Right renal cortex interstitium (tissue), 3 donors: ENCODE measurements around the gene MSN. TPM values are rescaled to one million over a fixed set of nuclear protein-coding genes. Genes with fewer than 3 reads are reported as not detected.
"Not testable (repeated sequence)": the region's sequence is repeated elsewhere in the genome, so short reads cannot be mapped to it uniquely, and the experiment has no call there.

Experiments
- DNase-seq, 3 donors: peaks; one replicate each; pipeline ENCODE4 v3.0.0-alpha.2; 2013; ENCODE audit warnings: low read depth in 3 of 3, low spot score in 2 of 3
- polyA plus RNA-seq, 3 donors: library from polyadenylated mRNA; unstranded; fragments of 120-200 nt; gene quantifications; one replicate each; pipeline ENCODE4 v1.2.1, GENCODE V29; 2013; ENCODE audit not compliant: insufficient read length in 3 of 3

MSN gene
- polyA plus RNA-seq: 100 to 1,000 TPM; 245 to 263 (median 247) TPM

DNA sequence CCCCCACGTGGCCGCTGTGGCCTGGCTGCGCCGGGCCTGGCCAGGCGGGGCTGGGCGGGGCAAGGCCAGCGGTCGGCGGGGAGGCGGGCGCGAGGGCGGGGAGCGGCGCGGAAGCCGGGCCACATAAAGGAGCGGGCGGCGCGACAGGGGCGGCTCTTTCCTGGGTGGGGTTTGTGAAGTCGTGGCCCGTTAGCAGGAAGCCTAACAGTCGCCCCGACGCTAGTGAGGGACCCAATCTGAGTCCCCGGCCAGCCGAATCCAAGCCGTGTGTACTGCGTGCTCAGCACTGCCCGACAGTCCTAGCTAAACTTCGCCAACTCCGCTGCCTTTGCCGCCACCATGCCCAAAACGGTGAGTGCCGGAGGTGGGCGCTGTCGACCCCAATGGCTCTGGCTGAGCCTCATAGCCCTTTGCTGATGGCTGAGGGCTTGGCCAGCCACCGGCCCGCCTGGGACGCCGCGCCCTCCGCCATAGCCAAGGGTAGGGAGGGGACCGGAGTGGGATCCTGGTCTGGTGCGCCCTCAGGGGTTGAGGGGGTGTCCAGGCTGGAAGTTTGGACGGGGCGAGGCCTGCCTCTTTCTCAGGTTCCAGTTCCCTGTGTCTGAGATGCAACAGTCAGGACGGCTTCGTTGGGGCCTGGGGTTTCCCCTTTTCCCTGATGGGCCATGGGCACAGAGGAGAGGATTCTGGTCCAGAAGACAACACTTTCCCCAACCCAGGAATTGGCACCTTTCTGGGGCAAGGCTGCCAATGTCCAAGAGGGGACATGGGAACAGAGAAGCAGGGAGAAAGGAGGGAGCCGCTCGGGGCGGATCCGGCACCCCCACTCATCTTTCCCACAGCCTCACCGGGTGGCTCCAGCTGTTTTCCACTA is at the start of gene MSN:
MSN (plus strand) TSS at position 152 of the 874 bp plus-strand sequence; CDS start at position 340, 188 bp downstream.
- no peak for DNase-seq

DNA sequence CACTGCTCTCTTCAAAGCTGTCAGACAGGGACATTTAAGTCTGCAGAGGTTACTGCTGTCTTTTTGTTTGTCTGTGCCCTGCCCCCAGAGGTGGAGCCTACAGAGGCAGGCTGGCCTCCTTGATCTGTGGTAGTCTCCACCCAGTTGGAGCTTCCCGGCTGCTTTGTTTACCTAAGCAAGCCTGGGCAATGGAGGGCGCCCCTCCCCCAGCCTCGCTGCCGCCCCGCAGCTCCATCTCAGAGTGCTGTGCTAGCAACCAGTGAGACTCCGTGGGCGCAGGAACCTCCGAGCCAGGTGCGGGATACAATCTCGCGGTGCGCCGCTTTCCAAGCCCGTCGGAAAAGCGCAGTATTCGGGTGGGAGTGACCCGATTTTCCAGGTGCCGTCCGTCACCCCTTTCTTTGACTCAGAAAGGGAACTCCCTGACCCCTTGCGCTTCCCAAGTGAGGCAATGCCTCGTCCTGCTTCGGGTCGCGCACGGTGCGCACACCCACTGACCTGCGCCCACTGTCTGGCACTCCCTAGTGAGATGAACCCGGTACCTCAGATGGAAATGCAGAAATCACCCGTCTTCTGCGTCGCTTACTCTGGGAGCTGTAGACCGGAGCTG is 47.3 kb upstream of the MSN start:
- DNase-seq: not testable (repeated sequence)

DNA sequence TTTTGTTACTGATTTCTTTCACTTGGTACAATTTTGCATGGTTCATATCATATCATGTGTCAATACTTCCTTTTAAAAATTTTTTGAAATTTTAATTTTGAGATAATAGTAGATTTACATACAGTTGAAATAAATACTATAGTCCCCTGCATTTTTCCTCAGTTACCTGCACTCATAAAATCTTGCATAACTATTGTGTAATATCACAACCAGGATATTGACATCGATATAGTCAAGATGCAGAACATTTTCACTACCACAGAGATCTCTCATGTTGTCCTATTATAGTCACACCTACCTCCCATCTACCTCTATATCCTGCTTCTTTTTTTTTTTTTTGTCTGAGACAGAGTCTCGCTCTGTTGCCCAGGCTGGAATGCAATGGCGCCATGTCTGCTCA is 36.7 kb upstream of the MSN start:
- no peak for DNase-seq

DNA sequence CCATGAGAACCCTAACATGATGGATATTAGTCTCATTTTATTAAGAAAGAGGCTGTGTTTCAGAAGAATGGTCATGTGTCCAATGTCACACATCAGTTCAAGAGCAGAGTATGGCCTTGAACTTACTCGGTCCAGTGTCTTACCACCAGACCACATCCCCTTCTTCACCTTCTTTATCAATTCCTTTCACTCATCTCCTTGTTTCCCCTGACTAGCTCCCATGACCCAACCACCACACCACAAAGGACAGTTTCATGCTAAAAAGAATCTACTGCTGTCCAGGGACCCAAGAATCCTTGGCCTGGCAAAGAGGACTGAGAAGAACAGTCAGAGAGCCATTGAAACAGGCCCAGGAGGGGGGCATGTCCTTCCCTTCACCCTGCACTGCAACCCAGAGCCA is 33.6 kb upstream of the MSN start:
- DNase-seq: no peak

DNA sequence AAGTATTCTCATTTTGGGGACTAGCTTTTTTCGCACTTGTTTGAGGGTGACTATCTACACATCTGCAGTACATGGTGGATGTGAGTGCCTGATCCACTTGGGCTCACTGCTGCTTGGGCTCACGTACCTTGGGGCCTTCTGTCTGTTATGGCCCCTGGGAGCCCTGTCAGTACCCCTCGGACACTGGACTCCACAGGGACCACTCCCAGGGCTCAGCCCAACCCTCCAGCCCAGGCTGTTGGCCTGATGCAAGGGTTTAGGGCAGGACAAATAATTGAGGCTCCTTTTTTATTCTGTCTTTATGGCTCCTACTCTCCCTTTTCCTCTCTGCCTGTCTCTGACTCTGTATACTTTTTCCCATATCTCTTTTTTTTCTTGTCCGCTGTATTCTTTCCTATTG is 32.7 kb upstream of the MSN start:
- DNase-seq: no peak

DNA sequence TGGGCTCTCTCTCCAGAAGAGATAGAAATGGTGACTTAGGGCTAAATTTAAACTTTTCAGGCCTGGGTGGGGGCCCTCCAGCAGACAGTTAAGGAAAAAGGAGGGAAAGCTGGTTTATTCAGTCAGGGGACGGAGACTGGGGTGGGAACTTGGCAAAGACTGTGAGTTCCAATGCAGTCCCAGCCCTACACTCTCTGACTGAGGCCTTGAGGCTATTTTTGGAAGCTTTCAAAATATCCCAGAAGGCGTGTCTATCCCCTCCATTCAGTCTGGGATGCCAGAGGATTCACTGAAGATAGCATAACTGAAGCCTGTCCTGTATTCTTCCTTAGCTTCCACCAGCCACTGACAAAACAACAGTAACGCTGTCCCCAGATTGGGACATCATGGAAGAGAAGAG is 32.1 kb upstream of the MSN start:
- DNase-seq: no peak

DNA sequence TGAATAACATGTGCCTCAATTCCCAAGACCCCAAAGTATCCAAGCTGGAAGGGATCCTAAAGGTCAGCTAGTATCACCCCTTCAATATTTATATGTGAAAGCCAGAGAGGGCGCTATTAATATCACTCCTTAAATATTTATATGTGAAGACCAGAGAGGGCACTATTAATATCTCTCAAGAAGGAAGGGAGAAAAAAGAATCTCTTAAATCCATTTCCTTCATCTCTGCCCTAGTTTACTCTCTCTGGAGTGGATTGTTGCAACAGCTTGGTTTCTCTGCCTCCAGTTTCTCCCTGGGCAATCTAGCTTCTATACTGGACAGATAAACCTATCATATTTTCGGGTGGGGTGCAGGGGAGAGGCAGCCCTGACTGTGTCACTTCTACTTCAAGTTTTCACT is 31.6 kb upstream of the MSN start:
- DNase-seq: no peak

DNA sequence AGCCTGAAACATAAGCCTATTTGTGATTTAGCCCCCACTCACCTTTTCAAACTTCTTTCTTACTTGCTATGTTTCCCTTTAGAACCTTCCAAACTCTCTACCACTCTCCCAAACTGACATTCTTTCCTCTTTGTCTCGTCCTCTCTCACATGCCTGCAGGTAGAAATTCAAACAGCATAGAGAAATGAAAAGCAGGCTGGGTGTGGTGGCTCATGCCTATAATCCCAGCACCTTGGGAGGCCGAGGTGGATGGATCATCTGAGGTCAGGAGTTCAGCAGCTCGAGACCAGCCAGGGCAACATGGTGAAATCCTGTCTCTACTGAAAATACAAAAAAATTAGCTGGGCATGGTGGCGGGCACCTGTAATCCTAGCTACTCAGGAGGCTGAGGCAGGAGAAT is 31.2 kb upstream of the MSN start:
- DNase-seq: not testable (repeated sequence)

DNA sequence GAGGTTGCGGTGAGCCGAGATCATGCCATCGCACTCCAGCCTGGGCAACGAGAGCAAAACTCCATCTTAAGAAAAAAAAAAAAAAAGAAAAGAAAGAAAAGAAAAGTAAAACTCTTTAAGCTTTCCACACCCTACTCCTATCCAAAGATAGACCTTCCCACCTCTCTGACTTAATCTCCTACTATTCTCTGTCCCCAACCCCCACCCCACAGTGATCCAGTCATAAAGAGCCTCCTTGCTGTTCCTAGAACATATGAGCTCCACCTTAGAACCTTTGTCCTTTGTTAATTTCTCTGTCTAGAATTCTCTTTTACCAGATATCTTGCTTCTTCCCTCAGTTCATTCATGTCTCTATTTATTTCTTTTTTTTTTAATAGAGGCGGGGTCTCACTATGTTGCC is 30.1 kb upstream of the MSN start:
- DNase-seq: no peak

DNA sequence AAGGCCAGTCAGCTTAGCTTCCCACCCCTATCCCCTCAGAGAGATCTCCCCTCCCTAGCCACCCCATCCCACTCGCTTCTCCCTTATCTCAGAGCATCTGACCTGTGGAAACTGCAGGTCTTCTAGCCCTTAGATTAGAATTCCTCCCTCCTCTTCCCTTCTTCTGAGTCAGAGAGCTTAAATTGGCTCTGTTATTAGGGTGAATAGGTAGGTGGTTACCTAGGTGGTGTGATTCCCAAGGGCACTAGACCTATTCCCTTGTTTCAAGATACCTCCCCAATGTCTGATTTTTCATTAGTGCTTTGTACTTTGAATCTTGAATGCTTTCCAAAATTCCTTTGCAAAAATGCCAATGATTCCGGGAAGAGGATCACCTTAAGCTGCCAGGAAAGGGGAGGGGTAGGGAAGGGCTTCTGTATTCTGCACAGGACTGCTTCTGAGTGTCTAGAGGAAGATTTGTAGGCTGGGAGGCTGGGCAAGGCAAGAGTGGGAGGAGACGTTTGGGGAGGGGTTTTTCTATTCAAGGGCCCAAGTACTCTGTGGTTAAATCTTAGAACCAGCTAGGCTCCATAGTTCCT is 24.5 kb upstream of the MSN start:
- no peak for DNase-seq

DNA sequence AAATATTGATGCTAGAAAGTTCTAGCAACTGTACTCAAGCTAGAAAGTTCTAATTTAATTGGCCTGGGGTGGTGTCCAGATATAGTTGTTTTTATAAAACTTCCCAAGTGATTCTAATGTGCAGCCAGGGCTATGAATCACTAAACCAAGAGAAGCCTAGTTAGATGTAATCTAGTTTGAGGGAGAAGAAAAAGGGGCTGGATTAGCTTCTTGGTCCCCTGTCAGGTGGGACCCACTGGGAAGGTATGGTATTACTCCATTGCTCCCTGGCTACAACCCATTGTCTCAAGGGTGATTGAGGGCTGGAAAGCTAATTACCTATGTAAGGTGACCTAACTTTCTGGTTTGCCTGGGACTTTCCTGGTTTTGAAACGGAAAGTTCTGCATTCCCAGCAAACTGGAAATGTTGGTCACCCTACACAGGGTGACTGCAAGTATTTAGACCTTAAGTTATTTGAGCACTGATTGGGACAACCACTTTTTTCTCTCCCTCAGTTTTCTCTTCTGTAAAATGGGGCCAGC is 23.9 kb upstream of the MSN start:
- DNase-seq: no peak

DNA sequence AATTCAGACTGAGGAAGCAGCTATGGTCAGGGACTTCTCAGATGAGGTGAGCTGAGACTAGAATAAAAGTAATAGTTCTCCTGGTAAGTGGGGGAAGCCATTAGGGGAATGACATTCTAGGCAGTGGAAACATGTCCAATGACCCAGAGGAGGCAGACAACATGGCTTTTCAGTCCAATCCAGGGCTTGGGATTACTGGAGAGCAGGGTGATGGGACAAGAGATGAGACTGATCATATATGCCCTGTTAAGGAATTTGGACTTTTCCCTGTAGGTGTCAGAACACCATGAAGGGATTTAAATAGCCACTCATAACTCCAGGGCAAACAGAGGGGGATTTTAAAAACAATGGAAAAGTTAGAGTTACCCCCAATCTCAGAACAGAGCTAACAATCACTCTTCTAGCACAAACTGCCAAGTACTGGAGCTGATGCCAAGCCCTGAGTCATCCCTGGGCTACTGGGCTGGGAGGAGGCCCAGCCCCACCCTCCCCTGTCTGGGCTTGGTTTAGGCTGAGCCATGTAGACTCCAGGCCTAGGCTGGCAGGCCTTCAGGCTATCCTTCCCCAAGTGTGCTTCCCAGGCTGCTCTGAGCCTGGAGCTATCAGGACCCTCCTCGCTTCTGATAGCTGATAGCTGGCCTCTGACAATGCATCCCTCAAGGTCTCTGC is 22.7 kb upstream of the MSN start:
- no peak for DNase-seq

DNA sequence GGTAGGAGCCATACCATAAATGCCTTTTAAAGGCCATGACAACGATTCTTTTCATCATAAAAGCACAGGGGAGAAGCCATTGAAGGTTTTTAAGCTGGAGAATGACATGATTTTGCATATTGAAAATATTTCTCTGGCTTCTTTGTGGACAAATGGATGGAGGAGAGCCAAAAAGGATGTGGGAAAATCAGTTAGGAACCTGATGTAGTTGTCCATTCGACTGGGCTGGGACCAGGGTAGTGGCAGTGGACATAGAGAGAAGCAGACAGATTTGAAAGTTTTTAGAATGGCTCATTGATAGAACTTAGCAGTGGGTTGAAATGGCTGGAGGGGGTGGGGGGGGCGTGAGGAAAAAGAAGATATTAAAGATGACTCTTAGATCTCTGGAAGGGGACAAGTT is 19.7 kb upstream of the MSN start:
- DNase-seq: no peak

DNA sequence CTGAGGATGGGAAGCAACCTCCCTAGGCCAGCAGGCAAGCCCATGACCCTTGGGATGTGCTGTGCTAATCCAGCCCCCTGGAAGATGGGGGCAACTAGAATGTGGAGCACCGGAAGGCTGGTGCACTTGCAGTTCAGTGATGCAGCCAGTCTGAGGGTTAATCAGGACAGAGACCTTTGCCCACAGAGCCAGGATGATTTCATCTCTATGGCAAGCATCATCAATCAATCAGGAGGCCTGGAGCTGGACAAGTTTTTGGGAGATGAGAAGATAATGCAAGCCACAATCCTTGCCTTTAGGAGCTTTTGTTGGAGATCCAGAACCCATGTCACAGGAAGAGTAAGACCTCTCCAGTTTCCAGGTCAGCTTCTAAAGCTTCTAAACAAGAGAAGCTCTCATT is 15.4 kb upstream of the MSN start:
- DNase-seq: no peak

DNA sequence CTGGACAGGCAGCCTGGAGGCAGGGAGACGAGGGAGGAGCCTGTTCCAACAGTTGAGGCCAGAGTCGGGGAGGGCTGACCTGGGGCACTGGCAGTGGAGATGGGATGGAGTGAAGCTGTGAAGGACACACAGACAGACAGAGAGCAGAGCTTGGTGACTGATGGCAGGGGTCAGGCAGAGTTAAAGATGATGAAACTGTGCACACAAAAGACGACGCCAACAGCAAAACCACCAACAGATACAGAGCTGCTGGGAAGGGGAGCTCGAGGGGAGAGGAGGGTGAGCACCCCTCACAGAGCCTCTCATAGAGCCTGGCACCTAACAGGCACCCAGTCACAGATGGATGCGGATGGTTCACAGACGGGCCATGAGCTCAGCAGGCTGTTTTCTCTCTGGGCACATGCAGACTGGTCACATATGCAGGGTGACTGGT is 10.4 kb upstream of the MSN start:
- DNase-seq: not testable (repeated sequence)

DNA sequence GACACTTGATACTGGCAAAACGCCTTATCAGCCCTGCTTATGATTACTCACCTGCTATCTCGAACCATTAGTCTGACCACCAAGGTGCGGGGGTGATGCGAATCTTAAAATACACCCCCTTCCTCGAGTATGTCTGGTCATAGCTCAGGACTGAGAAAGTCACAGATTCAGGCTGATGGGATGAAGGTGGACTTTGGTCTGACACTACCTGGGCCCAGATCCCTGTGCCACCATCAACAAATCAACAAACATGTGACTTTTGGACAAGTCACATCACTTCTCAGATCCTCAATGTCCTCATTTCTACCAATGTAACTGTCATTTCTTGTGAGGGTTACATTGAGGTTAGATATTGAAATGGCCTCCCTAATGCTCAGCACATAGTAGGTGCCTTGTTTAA is 9.8 kb upstream of the MSN start:
- DNase-seq: no peak

DNA sequence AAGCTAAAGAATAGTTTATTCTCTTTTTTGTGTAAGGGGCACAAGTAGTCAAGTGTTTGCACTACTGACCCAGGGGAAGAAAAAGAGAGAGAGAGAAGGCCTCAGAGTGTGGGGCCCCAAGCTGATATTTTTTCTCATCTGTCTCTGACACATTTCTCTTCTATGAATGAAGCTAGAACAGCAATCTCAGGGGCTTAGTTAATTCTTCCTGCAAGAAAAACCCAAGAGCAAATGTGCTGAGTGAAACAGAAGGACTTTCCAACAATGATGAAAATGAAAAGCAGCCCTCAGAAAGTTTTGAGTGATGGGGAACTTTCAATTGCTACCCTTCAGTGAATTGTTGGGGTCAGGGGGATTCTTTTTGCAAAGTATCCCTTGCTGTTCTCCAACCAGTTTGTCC is 9.2 kb upstream of the MSN start:
- no peak for DNase-seq

DNA sequence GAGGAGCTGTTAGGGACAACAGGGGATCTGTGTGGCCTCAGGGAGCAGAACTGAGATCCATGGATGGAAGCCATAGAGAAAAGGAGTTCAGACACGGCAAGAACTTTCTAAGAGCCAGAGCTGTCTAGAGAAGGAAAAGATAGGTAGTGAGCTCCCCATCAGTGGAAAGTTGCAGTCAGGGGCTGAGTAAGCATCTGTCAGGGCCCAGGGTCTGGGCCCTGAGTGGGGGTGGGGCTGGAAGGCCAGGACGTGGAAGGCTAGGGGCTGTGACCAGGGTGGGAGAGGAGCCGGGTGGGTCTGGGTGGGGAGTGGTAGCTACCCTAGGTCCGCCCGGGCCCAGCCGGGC is 324 bp upstream of the MSN start:
- DNase-seq: no peak

DNA sequence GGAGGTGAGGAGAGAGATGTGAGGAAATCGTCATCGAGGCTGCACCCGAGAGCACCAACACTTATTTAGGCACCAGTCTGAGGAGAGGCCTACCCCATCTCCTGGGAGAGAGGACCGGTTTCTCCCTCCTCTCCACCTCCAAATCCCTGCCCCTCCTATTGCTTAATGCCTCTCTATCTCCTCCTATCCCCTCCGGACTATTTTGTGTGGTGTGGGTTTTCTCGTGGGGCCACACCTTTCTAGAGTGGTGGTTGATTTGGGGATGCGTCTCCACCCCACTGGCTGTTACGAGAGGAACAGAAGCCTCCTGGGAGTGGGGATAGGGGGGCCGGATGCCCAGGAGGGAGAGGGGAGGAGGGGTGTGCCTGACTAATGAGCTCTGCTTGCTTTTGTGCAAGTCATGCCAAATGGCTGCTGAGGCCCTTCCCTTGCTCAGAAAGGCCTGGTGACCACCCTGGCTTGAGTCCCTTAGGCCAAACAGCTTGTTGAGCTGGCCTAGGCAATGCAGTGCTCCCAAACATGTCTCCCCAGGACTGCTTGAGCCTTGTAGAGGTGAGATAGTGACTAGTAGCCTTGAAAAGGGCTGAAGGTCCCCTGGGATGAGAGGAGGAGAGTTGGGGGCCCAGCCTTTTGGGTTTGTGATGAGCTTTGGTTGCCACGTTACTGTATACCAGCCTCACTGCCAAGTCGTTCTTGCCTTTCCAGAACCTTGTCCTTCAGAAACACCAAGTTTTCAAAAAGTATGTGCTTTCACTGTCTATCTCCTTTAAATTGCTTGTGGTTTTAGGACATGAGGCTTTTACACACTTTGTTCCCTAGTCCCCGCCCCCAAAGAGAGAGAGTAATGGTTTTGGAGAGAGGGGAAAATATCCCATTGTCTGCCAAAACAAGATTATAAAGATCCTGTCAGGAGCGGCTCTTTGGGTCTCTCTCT is 1.2 kb downstream of the MSN start:
- no peak for DNase-seq

DNA sequence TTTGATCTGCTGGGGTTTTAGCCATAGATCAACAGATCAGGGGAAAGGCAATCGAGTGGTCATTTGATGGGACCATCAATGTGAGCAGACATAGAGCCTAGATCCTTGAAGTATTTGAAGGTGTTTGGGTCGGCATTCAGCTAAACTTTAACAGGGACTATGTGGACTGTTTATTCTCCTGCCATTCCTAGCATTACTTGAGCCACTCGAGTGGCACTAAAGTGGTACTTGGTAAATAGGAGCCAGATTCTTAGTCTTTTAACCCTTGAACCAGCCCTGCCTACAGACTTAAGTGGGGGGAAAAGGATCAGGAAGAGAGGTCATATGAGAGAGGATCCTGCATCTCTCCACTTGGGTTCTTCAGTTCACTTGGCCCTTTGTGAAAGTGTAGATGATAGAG is 3.8 kb downstream of the MSN start:
- DNase-seq: no peak
